RPMI7951 (cell line): Measurements from ENCODE around the gene CENPP. TPM values are rescaled to one million over a fixed set of nuclear protein-coding genes. Genes with fewer than 3 reads are reported as not detected.
"Not testable (repeated sequence)": the region's sequence is repeated elsewhere in the genome, so short reads cannot be mapped to it uniquely, and the experiment has no call there.

Experiments used
- DNase-seq: peaks from one replicate; pipeline ENCODE4 v3.0.0-alpha.2; 2012; ENCODE audit warnings: low read depth
- total RNA-seq: library from RNA; depleted of rRNA; stranded (reverse); fragments of >200 nt; shearing (Covaris generic); gene quantifications from 2 replicates; pipeline ENCODE4 v1.2.3, GENCODE V29; 2014

CENPP gene
- total RNA-seq, 1 experiment from 2014 or later, result 17.8 TPM

DNA sequence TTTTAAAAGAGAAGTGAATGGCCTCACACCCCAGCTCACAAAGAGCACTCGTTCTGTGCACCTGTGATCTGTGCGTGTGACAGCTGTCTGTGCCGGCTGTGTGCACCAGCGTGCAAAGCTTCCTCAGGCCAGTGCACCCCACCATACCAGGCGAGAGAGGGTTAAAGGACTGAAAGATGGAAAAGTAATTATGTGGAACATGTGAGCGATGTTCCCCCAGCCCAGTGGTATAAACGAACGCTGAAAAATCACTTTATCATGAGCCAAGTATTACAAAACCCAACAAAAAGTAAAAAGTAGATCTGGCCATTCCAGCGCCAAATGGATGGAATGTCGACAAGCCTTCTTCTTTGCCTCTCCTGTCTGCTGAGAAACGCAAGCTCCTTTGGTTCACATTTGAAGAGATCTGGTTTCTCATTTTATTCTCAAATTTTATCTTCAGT, 290.5 kb downstream of the CENPP start:
- no peak for DNase-seq

DNA sequence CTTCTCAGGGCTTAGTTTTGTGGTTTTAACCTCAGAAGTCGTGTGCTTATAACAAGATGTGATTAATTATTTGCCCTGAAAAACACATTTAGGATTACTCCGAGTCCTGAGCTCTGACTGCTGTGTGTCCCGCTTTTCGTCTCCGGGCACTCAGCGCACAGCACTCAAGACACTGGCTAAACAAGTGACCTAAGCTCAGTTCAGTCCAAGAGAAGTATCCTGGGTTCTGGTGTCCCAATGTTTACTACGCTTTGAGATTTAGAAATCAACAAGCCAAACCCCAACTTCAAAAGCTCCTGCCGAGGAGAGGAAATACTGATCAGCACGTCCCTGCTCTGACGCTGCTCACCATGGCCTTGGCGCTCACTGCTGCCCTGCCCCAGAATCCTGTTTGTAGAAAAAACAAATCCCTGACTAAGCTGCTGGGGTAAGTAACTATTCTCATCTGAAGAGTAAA, 290.9 kb downstream of the CENPP start:
- DNase-seq, result no peak

DNA sequence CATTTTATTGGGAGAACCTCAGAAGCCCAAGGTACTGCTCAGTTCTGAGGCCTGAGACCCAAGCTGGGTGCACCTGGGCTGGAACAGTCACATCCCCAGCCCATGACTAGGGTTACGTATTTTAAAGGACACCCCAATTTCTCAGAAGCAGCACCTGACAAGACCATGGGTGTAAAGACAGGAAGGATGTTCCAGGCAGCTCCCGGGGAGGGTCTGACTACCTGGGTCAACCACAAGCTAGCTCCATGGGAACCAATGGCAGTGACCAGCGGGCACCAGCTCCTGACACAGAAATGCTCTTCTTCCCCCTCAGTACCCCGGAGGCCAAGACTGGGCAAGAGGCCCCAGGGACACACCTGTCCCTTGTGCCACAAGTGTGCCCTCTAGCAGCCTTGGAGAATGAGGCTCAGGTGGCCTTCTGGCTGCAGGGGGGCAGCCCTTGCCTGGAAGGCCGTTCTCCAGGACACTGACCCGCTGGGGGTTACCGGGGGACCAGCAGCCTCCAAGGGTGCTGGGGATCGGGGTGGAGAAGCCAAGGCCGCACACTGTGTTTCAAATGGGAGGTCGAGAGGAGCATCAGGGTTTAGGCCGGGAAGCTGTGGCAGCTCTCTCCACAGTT, 291.6 kb downstream of the CENPP start:
- no peak for DNase-seq

DNA sequence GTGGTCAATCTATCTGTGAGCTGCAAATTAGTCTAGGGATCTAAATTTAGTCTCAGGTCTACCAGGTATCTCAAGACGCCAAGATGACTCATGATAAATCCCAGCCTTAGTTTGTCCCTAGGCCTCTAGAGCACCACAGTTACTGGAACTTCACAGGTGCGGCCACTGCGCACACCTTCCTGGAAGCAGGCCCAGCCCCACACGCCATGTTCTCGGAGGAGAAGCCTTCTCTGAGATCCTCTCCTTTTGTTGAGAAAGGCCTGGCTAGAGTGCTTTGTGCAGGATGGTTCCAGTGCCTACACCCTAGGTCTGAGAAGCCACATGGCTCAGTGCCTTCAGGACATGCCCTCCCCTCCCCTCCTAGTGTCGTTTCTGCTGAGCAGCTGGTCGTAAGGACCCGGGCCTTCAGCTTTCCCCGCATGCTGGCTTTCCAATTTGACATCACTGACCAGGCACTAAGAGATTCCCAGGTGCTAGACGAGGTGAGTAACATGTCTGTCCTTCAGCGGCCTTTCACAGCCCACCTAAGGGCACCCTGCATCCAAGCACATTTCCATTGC, 292.3 kb downstream of the CENPP start:
- no peak for DNase-seq

DNA sequence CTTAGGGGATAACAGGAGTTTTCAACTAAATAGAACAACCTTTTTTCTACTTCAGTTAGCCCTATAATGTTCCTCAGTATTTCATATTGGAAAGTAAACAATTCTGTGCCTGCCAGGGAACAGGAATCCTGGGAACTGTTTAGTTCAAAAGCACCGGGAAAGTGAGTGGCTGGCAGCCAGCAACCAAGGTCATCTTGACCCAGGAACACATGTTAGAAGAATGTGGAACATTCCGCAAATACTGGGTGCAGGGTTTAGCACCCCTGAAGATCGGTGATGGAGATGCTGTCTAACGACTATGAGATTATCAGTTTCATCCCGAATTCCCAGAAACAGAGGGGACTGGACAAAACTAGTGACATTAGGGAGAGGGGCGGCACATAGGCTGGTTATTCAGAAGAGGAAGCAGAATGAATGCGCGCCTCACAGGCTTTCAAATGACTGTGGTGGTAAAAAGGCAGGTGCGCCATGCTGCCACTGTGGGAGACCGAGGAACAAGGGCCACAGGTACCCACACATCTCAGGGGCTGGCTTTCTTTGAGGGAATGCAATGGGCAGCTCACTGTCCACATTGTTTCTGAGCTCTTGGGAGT, 293.0 kb downstream of the CENPP start:
- no peak for DNase-seq

DNA sequence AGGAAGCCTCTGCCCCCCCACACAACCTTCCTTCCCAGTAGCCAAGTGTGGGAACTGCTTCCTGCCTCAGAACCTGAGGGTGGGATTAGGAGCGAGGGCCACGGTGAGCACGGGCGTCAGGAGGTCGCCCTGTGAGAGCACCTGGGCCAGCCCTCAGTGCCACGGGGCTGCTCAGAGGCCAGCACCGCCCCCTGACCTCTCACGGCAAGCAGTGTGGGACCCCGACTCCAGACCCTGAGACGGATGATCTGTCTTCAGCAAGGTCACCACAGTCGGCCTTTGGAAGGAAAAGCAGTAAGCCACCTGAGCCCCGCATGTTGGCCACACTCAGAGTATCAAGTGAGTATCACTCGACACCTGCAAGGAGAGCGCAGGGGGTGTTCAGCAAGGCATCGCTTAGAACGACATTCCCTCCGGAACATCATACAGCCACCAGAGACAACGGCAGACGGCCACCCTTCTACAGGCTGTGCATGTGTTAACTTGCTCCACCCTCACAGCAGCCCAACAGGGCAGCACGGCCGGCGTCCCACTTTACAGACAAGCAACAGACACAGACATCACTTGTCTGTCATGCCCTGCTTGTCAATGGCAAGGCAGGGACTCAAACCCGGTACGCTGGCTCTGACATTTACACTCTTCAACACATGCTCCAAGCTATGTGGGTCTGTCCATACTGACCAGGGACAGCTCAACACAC, 294.0 kb downstream of the CENPP start:
- DNase-seq, result no peak

DNA sequence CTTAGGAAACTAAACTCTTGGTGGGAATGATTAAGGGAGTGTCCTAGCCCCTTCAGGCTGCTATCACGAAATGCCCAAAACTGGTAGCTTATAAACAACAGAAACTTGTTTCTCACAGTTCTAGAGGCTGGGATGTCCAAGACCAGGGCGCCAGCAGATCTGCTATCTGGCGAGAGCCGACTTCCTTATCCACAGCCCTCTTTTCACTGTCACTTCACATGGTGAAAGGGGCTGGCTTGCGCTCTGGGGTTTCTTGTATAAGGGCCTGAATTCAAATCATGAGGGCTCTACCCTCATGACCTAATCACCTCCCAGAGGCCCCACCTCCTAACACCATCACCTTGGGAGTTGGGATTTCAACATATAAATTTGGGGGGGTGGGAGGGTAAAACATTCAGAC, 295.1 kb downstream of the CENPP start:
- DNase-seq, result no peak

DNA sequence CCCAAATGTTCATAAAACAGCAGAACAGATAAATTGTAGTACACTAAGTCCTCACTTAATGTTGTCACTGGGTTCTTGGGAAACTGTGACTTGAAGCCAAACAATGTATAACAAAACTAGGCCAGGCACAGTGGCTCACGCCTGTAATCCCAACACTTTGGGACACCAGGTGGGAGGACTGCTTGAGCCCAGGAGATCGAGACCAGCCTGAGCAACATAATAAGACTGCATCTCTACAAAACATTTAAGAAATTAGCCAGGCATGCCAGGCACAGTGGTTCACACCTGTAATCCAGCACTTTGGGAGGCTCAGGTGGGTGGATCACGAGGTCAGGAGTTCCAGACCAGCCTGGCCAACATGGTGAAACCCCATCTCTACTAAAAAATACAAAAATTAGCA, 298.2 kb downstream of the CENPP start:
- DNase-seq, result not testable (repeated sequence)

DNA sequence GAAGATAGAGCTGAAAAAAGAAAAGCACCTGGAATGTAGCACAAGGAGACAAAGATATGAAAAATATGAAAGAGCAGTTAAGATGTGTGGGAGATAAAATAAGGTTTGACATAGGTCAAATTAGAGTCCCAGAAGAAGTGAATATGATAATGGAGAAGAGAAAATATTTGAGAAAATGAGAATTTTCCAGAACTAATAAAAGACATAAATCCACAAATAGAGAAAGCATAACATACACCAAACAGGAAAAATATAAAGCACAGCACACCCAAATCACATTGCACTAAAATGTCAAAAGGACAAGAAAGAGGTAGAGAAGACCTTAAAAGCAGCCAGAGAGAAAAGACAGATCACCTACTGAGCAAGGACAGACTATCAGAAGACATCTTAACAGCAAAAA, 300.7 kb downstream of the CENPP start:
- no peak for DNase-seq

DNA sequence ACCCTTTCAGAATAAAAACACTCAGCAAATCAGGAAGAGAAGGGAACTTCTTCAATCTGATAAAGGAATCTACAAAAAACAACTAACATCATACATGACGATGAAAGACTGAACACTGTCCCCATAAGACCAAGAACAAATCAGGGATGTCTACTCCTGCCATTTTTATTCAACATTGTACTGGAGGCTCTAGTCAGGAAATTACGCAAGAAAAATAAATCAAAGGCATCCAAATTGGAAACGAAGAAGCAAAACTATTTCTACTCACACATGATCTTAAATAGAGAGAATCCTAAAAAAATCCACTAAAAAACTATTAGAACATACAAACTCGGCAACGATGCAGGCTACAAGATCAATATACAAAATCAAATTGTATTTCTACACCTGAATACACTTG, 301.9 kb downstream of the CENPP start:
- no peak for DNase-seq

DNA sequence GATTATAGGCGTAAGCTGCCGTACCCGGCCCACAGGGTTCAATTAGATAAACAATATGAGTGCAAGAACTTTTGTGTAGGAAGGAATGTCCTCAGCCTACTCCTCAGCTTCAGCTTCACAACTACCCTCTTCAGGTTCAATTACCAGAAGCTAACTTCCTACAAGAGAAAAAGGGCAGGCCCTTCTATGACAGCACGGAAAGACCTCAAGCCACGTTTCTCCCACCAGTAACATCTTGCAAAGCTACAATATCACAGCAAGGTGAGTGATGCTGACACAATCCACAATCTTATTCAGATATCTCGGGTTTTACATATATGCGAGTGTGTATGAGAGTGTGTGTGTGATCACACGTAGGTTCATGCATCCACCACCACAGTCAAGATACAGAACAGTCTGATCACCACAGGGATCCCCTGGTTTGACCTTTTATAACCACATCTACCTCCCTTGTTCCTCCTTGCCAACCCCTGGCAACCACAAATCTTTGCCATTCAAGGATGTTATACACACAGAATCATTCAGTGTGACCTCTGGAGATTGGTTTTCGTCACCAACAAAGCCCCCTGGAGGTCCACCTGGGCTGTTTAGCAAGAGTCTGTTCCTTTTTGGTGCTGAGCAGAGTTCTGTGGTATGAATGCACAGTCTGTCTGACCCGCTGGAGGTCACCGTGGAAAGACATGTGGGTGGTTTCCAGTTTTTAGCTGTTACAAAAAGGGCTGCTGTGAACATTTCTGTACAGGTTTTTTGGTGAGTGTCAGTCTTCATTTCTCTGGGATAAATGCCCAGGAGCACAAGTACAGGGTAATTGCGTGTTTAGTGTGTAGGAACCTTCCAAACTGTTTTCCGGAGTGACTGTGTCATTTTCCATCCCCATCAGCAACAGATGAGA, 305.9 kb downstream of the CENPP start:
- DNase-seq, result no peak

DNA sequence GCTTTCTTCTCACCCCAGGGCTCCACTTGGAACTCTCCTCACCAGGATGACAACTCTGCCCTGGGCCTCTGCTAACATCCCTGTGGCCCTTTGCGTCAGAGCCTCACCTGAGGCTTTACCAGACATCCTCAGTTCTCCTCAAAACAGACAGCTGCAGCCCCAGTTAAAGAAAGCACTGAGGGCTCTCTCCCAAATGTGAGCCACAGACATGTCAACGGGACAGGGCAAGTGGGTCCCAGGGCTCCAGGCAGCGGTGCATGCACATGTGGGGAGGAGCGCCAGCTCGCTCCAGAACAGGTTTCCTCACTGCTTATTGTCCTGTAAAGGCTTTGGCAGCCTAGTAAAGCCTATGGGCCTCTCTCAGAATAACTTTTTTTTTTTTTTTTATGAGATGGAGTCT, 306.9 kb downstream of the CENPP start:
- DNase-seq, result no peak

DNA sequence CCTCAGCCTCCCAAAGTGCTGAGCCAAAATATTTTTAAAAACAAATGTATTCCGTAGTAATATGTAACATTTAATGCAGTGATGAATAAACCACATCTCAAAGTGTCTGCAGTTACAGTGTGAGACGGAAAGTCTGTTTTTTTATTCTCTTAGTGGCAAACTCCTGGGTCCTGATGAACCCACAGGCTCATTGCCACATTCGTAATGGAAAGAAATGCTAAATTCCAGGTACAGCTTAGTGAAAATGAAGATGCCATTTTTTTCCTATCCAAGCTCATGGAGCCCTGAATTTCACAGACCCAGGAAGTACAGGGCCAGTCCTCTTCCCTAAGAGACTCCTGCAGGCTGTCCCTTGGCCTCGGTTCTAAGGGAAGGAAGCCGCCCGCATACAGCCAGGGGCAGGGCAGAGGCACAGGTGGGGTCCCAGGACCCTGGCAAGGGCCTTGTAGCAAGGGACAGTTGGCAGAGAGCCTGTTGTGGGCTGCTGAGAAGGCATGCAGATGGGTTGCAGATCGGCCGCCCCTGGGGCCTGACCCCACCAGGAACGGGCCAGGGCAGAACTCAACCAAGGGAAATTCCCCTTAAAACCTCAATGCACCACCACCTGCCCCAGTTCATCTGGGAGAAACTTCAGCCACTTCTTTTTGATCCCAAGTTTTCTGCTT, 308.0 kb downstream of the CENPP start:
- no peak for DNase-seq

DNA sequence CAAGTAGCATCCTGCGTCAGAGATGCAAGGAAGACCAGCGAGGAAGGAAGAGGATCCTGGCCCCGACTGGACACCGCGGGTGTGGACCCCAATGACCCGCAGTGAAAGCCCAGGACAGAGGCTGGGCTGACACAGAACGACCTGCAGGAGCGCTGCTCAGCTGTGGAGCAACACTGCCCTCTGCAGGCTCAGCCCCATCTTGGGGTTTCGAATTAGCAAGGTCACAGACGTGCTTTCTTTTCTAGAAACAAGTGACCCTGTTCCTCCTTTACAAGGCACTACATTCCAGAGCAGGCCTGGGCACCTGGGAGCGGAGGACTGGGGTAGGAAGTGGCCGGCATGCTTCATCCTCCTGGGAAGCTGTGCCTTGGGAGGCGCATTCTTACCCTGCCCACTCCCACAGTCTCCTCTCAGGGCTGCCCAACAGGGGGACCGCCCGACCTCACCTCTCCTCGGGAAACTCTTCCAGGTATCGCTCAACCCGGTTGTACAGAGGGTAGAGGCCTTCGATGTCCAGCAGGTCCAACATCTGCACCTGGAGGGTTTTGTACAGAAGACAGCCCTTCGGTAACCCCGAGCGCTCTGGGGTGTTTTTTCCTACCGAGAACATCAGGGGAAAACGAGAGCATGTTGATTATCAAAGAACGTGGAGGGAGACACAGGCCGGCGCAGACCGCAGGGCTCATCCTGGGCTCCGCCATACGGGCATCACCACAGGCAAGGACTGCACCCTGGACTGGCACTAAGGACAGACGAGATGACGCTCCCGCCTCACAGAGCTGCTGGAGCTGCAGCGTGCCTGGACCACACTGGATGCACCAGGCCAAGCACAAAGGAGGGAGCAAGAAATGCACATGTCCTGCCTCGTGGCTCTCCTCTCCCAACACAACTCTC, 309.2 kb downstream of the CENPP start:
- peak; percentile 47 for DNase-seq

DNA sequence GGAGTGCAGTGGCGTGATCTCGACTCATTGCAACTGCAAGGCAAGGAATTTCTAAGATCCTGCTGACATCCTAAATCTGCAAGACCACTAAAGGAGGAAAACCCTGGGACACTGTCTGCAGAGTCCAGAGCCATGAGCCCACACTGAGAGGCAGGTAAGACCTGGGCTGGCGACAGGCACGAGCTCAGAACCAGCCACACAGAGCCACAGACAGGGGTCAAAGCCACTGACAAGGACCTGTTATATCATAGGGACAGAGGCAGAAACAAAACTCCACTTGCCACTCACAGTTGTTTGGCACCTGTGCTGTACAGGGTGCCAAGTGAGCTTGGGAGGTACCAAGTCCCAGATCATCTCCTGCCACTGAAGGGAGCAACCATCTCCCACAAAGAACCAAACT, 310.0 kb downstream of the CENPP start:
- no peak for DNase-seq

DNA sequence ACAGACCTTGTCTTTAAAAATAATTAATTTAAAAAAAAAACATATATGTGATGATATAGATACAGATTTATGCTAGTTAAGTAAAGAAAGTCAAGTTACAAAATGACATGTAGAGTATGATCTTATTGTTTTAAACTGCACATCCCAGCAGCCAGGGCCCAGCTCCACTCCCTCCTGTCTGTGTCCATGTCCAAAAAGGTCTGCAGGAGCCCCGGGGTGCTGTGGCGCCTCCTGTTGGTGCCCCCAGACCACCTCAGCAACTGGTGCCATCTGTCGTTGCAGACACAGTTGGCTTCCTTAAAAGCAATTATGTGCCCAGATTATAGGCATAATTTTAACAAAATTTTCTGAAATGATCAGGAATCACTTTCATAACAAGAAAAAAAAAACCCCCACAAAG, 310.9 kb downstream of the CENPP start:
- DNase-seq, result no peak

DNA sequence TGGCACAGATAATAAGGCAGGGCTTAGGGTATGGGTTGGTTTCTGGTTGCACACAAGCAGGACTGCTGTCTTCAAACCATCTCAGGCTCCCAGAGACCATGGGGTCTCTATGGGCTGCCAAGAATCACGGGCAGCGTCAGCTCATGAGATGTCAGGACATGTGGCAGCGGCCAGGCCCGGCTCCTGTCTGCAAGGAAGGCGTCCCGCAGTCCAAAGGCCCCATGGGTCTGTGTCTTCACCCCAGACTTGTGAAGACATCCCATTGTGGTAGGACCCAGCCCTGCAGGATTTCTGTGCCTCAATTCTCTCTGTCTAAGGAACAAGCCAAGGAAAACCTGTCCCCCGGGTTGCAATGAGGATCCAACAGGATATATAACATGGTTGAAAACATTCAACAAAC, 311.6 kb downstream of the CENPP start:
- no peak for DNase-seq

DNA sequence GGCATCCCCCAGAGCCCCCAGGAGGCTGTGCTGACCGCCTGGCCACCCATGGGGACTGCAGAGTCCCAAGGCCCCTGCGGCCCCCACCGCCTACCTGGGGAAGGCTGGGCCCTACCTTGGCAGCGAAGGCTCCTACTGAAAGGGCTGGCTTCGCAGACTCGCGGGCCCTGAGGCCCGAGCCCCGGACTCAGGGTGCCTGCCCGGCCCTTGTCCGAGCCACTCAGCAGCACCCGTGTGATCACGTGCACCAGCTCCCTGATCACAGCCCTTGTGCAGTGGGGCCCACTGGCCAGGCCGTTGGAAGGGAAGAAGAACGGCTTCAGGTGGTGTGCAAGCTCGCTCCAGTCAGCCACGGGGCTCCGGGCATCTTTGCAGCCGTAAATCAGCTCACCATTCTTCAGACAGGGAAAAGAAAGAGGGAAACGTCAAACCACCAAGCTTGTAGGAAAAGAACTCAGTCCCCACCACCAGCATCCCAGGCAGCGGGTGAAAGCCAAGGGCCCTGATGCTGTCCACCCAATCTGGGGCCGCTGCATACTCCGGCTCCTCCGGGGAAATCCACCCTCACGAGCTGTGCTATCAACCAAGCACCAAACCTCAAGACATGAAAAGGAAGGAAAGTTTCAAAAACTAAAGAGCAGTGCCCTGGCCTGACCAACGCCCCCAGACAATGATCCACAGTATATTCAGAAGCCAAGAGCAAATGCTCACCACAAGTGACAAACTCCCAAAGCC, 312.3 kb downstream of the CENPP start:
- DNase-seq, result no peak

DNA sequence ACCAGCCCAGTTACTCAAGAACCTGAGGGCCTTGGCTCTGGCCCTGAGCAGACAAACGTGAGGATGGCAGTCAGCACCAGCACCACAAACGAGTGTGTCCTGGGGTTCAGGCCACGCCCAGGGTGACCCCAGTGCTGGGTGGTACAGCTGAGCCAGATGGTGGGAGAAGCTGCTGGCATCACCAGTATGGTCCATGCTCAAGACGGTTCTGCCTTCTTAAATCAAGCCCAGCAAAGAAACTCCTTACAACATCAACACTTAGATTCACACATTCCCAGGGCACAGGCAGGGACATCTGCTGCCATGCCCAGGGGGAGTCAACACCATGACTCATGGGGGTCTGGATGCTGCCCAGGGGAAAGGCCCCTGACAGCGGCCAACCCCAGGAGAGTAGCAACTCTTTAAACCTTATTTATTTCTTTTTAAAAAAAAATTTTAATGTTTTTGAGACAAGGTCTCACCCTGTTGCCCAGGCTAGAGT, 312.9 kb downstream of the CENPP start:
- DNase-seq, result no peak
